Measurements from ENCODE around the gene ABCD1. TPM values are rescaled to one million over a fixed set of nuclear protein-coding genes. Genes with fewer than 3 reads are reported as not detected.

ABCD1 gene
- total and polyA plus RNA-seq, 4 donors: 4.0 to 10.8 (median 7.6) TPM

- Histone ChIP-seq H3K9ac (ENCODE audit: low read depth in 1 of 2, low read length in 2 of 2) (no peak overlapping the region), H3K4me3 (ENCODE audit: low read depth in 1 of 3, low read length in 3 of 3) (no peak overlapping the region), H3K27ac (ENCODE audit: low read depth in 1 of 2, low read length in 2 of 2) (no peak overlapping the region), H3K27me3 (ENCODE audit: control insufficient read depth in 4 of 4, insufficient read depth in 4 of 4, low read length in 3 of 4) (no peaks in the 10 kb centered on the region), H3K9me3 (ENCODE audit: control insufficient read depth in 4 of 4, low read length in 3 of 4) (no peaks in the 10 kb centered on the region), H3K36me3 (ENCODE audit: control insufficient read depth in 4 of 4, insufficient read depth in 3 of 4, low read depth in 1 of 4, low read length in 3 of 4) (no peaks in the 10 kb centered on the region), H3K4me1 (ENCODE audit: control insufficient read depth in 4 of 4, insufficient read depth in 4 of 4, low read length in 3 of 4) (peaks cover 0 to 7% (median 0%) of the 10 kb centered on the region in 4 donors)
- no peak for DNase-seq (ENCODE audit: low spot score)
- TF ChIP-seq GABPA (IDR thresholded peaks at IDR 0.05 in 1 of 2, conservative IDR thresholded peaks at IDR 0.05 in 1 of 2): no peak
- TF ChIP-seq, protein P1, sequence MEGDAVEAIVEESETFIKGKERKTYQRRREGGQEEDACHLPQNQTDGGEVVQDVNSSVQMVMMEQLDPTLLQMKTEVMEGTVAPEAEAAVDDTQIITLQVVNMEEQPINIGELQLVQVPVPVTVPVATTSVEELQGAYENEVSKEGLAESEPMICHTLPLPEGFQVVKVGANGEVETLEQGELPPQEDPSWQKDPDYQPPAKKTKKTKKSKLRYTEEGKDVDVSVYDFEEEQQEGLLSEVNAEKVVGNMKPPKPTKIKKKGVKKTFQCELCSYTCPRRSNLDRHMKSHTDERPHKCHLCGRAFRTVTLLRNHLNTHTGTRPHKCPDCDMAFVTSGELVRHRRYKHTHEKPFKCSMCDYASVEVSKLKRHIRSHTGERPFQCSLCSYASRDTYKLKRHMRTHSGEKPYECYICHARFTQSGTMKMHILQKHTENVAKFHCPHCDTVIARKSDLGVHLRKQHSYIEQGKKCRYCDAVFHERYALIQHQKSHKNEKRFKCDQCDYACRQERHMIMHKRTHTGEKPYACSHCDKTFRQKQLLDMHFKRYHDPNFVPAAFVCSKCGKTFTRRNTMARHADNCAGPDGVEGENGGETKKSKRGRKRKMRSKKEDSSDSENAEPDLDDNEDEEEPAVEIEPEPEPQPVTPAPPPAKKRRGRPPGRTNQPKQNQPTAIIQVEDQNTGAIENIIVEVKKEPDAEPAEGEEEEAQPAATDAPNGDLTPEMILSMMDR (IDR thresholded peaks at IDR 0.05; ENCODE audit: low read depth, low read length, missing input control): no peak
- TF ChIP-seq FOXA1 (IDR thresholded peaks at IDR 0.05): no peak
- no peak for TF ChIP-seq ZBTB33 (IDR thresholded peaks at IDR 0.05)
- TF ChIP-seq YY1 (IDR thresholded peaks at IDR 0.05): no peak
- TF ChIP-seq HNF4A (conservative IDR thresholded peaks at IDR 0.05): no peak
- TF ChIP-seq REST (IDR thresholded peaks at IDR 0.05): no peak
- no peak for TF ChIP-seq RAD21 (IDR thresholded peaks at IDR 0.05)
- TF ChIP-seq SP1 (IDR thresholded peaks at IDR 0.05): no peak
- TF ChIP-seq TAF1 (conservative IDR thresholded peaks at IDR 0.05): no peak
- no peak for TF ChIP-seq NR2F2 (IDR thresholded peaks at IDR 0.05)
- TF ChIP-seq HNF4G (IDR thresholded peaks at IDR 0.05): no peak
- TF ChIP-seq RXRA (IDR thresholded peaks at IDR 0.05): no peak
- no peak for TF ChIP-seq EGR1 (IDR thresholded peaks at IDR 0.05; ENCODE audit: low read depth in 2 of 2)
- no peak for TF ChIP-seq FOXA2 (IDR thresholded peaks at IDR 0.05)
- TF ChIP-seq, protein P2, sequence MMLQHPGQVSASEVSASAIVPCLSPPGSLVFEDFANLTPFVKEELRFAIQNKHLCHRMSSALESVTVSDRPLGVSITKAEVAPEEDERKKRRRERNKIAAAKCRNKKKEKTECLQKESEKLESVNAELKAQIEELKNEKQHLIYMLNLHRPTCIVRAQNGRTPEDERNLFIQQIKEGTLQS (IDR thresholded peaks at IDR 0.05): no peak
- 82% methylated on average over 22 of the region's 22 CpGs for WGBS
Measured at GRCh38 chrX:153768311-153769157, 43.9 kb downstream of the ABCD1 start.

Measured in liver (tissue), 9 donors.